GM12878 (cell line): ENCODE measurements around the gene SPIRE1. TPM values are rescaled to one million over a fixed set of nuclear protein-coding genes. Genes with fewer than 3 reads are reported as not detected.

Source experiments
- ATAC-seq: fragments of 200-7000 bp; cut with Tn5 transposase; 3 replicates; pipeline ENCODE4 v1.9.1; 2020; ENCODE audit warnings: mild to moderate bottlenecking, moderate library complexity
- BruUV-seq: library from RNA; stranded (reverse); fragments of 400-500 nt; replicated peaks from 2 replicates; lab custom pipeline; 2021; lab: Mats Ljungman, UMichigan
- CTCF ChIA-PET: fragments of 300-600 bp; sonication (Branson Sonifier 250); formaldehyde crosslinking; extraction: SDS; loops from one replicate; lab custom pipeline; 2021; ENCODE audit warnings: inconsistent platforms; lab: Yijun Ruan, JAX
- POLR2A ChIA-PET: fragments of 350-600 bp; formaldehyde crosslinking; extraction: SDS; loops from one replicate; lab custom pipeline; 2021; ENCODE audit warnings: inconsistent platforms; lab: Charles Lee
- RAD21 ChIA-PET: fragments of 300-600 bp; sonication (Branson Sonifier 250); formaldehyde crosslinking; loops from one replicate; lab custom pipeline; 2023; ENCODE audit warnings: antibody characterized with exemption; ENCODE audit not compliant: unreplicated experiment; lab: Charles Lee
- SMC1A ChIA-PET: fragments of 300-600 bp; sonication (Branson Sonifier 250); formaldehyde crosslinking; loops from one replicate; lab custom pipeline; 2023; ENCODE audit not compliant: unreplicated experiment, uncharacterized antibody; lab: Charles Lee
- DNase-seq: peaks from one replicate; pipeline ENCODE4 v3.0.0-alpha.2; 2011; ENCODE audit warnings: low read depth, low spot score
- FAIRE-seq: peaks from 3 replicates; lab custom pipeline; 2011; peaks lifted over from hg19 to GRCh38; lab: Jason Lieb, UNC
- H2AFZ ChIP-seq: 2 replicates; pipeline ENCODE4 v1.6.0; 2011; ENCODE audit warnings: low read depth, low read length, control low read depth; ENCODE audit not compliant: control insufficient read depth
- H3K27ac ChIP-seq: 2 replicates; pipeline ENCODE4 v1.5.1; 2011; ENCODE audit warnings: control low read depth; ENCODE audit not compliant: control insufficient read depth, insufficient read depth
- H3K27me3 ChIP-seq, 2 experiments: replicated peaks in 1 of 2; 2 replicates each; pipeline versions ENCODE4 v1.6.0 to v1.6.1; 2011; ENCODE audit warnings: low read length in 1 of 2; ENCODE audit not compliant: control insufficient read depth in 2 of 2, insufficient read depth in 2 of 2
- H3K36me3 ChIP-seq, 2 experiments: 2 replicates each; pipeline ENCODE4 v1.5.1; 2011; ENCODE audit warnings: low read length in 1 of 2; ENCODE audit not compliant: control insufficient read depth in 2 of 2, insufficient read depth in 2 of 2
- H3K4me1 ChIP-seq: 2 replicates; pipeline ENCODE4 v1.6.1; 2011; ENCODE audit warnings: mild to moderate bottlenecking, low read length, moderate library complexity, mixed read lengths; ENCODE audit not compliant: control insufficient read depth, insufficient read depth
- H3K4me2 ChIP-seq: 2 replicates; pipeline ENCODE4 v1.6.0; 2011; ENCODE audit warnings: control low read depth; ENCODE audit not compliant: control insufficient read depth, insufficient read depth
- H3K4me3 ChIP-seq: fragments of 200-600 bp; sonication (generic); 2 replicates; pipeline ENCODE4 v1.5.1; 2016
- H3K79me2 ChIP-seq: 2 replicates; pipeline ENCODE4 v1.6.0; 2011; ENCODE audit warnings: low read length; ENCODE audit not compliant: control insufficient read depth, insufficient read depth
- H3K9ac ChIP-seq: 2 replicates; pipeline ENCODE4 v1.8.0; 2011; ENCODE audit warnings: low read length, control low read depth, mixed read lengths; ENCODE audit not compliant: control insufficient read depth, insufficient read depth
- H3K9me3 ChIP-seq: replicated peaks from 3 replicates; pipeline ENCODE4 v1.5.1; 2011; ENCODE audit warnings: mild to moderate bottlenecking, low read length; ENCODE audit not compliant: control insufficient read depth, insufficient read depth
- H4K20me1 ChIP-seq: 2 replicates; pipeline ENCODE4 v1.6.0; 2011; ENCODE audit not compliant: control insufficient read depth, insufficient read depth
- NBN ChIP-seq: fragments of 450-650 bp; IDR thresholded peaks from 2 replicates; pipeline ENCODE4 v1.6.1; 2016
- SMAD5 ChIP-seq: IDR thresholded peaks from 2 replicates; pipeline ENCODE4 v1.6.1; 2016; ENCODE audit warnings: antibody characterized with exemption, low read depth
- WGBS: methylation state at CpG from one replicate; pipeline ENCODE4 v1.1.6; 2016; ENCODE audit warnings: low lambda C conversion rate; ENCODE audit not compliant: insufficient replicate concordance, insufficient coverage; ENCODE audit errors: missing lambda C conversion rate; 5-methylcytosine and 5-hydroxymethylcytosine counted together
- in situ Hi-C: fragments of 300-500 bp; cut with MboI; formaldehyde crosslinking; loops from 9 replicates; pipeline ENCODE4 v1.14.3; 2018; ENCODE audit warnings: mixed read lengths
- intact Hi-C: fragments of 100-400 bp; cut with micrococcal nuclease; formaldehyde crosslinking; loops from one replicate; pipeline ENCODE4 v1.14.2; 2022; ENCODE audit not compliant: unreplicated experiment
- polyA plus RNA-seq, 11 experiments: library from polyadenylated mRNA; depleted of rRNA in 4 of 11; unstranded in 6 of 11; stranded (reverse) in 5 of 11; fragments of >200 nt; fragmentation: Nextera tagmentation in 4 of 11; fragmentation: Illumina TruSeq in 1 of 11; extraction: Ambion mirVana in 4 of 11; extraction: Trizol in 1 of 11; gene quantifications; 1 replicate in 1 of 11; 2 replicates in 10 of 11; pipeline versions ENCODE4 v1.2.1 to v1.2.3, GENCODE V29; 2011 to 2016; ENCODE audit warnings: inconsistent platforms in 2 of 11, missing spikeins in 2 of 11, low read depth in 1 of 11
- total RNA-seq, 4 experiments: library from RNA; depleted of rRNA in 3 of 4; stranded (reverse); fragments of >200 nt in 3 of 4; fragmentation: Illumina TruSeq in 1 of 4; extraction: Trizol in 1 of 4; gene quantifications; 2 replicates each; pipeline versions ENCODE4 v1.2.1 to v1.2.3, GENCODE V29; 2013 to 2021
- TF ChIP-seq, protein P1 (sequence below): fragments of 450-650 bp; formaldehyde crosslinking; IDR thresholded peaks from 2 replicates; pipeline ENCODE4 v1.4.0; 2022; ENCODE audit warnings: mild to moderate bottlenecking, moderate library complexity
- TF ChIP-seq, protein P2 (sequence below): fragments of 450-650 bp; IDR thresholded peaks from 2 replicates; pipeline ENCODE4 v1.6.1; 2018; ENCODE audit warnings: borderline replicate concordance, mild to moderate bottlenecking; ENCODE audit not compliant: partially characterized antibody
- TF ChIP-seq, protein P3 (sequence below): IDR thresholded peaks from 2 replicates; pipeline ENCODE4 v1.6.1; 2011; ENCODE audit warnings: borderline replicate concordance, low read depth, mild to moderate bottlenecking, moderate library complexity, low read length; ENCODE audit not compliant: insufficient read depth, poor library complexity, severe bottlenecking

Gene SPIRE1
- total and polyA plus RNA-seq, 10 of the 15 experiments (the other 5 are each of a cell fraction or from before 2014, with no cell fraction given), result 0.18 to 9.2 (median 4.3) TPM

DNA sequence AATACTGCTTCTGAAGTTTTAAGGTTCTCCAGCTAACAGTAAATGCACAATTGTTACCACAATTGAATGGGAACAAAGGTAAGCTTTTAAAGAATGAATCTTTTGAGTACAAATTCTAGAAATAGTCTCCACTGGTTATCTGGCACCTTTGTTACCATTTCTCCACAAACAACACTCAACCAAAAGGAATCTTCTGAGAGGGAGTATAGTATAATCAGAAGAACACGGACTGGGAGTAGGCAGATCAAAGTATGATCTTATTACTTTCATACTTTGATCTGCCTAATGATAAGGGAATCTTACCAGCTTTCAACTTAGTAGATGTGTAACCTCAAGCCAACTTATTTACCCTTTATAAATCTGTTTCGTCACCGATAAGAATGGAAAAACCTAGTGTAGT, 43.3 kb upstream of the SPIRE1 start:
- Histone ChIP-seq H3K27me3 (no peaks in the 10 kb centered on the region), H2AFZ (no peak overlapping the region), H3K79me2 (peaks cover 54% of the 10 kb centered on the region), H3K4me3 (peak overlapping the region; percentile 96), H3K36me3 (peaks cover 0 to 3% of the 10 kb centered on the region in 2 experiments; a peak in 1 of 4 replicates), H3K27ac (no peak overlapping the region), H4K20me1 (no peaks in the 10 kb centered on the region), H3K9me3 (no peaks in the 10 kb centered on the region), H3K4me2 (peak overlapping the region; percentile 95), H3K9ac (peak overlapping the region; percentile 72; the same call in 1 of the 2 replicates), H3K4me1 (peaks cover 16% of the 10 kb centered on the region)
- ChIA-PET POLR2A (interaction anchor here (0.6 to 1.8 kb wide), 2 partner anchors 183 to 391 kb away, joined by 3 to 8 read pairs; partner anchors contain the start of gene PTPN2), CTCF (interaction anchor here (0.9 kb wide), 1 partner anchor 309 kb away, joined by 3 read pairs; no protein-coding TSS in a partner anchor), SMC1A (interaction anchor here (0.8 to 2.1 kb wide), 3 partner anchors 23 to 408 kb away, joined by 3 to 9 read pairs (median 4); no protein-coding TSS in a partner anchor), RAD21 (no interaction called here)
- intact Hi-C loops, result no loop called here
- in situ Hi-C loops, result no loop called here
- BruUV-seq, result no TSS peak
- ATAC-seq, result no peak
- no peak for DNase-seq
- FAIRE-seq, result no peak
- 98% methylated on average over 3 of the region's 3 CpGs for WGBS
- TF ChIP-seq NBN (no peak), SMAD5 (no peak)
- TF ChIP-seq, protein P1, sequence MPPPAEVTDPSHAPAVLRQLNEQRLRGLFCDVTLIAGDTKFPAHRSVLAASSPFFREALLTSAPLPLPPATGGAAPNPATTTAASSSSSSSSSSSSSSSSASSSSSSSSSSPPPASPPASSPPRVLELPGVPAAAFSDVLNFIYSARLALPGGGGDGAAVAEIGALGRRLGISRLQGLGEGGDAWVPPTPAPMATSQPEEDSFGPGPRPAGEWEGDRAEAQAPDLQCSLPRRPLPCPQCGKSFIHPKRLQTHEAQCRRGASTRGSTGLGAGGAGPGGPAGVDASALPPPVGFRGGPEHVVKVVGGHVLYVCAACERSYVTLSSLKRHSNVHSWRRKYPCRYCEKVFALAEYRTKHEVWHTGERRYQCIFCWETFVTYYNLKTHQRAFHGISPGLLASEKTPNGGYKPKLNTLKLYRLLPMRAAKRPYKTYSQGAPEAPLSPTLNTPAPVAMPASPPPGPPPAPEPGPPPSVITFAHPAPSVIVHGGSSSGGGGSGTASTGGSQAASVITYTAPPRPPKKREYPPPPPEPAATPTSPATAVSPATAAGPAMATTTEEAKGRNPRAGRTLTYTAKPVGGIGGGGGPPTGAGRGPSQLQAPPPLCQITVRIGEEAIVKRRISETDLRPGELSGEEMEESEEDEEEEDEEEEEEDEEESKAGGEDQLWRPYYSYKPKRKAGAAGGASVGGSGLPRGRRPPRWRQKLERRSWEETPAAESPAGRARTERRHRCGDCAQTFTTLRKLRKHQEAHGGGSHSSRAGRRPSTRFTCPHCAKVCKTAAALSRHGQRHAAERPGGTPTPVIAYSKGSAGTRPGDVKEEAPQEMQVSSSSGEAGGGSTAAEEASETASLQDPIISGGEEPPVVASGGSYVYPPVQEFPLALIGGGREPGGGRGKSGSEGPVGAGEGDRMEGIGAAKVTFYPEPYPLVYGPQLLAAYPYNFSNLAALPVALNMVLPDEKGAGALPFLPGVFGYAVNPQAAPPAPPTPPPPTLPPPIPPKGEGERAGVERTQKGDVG (CRISPR knock-in tag), result no peak
- TF ChIP-seq, protein P2, sequence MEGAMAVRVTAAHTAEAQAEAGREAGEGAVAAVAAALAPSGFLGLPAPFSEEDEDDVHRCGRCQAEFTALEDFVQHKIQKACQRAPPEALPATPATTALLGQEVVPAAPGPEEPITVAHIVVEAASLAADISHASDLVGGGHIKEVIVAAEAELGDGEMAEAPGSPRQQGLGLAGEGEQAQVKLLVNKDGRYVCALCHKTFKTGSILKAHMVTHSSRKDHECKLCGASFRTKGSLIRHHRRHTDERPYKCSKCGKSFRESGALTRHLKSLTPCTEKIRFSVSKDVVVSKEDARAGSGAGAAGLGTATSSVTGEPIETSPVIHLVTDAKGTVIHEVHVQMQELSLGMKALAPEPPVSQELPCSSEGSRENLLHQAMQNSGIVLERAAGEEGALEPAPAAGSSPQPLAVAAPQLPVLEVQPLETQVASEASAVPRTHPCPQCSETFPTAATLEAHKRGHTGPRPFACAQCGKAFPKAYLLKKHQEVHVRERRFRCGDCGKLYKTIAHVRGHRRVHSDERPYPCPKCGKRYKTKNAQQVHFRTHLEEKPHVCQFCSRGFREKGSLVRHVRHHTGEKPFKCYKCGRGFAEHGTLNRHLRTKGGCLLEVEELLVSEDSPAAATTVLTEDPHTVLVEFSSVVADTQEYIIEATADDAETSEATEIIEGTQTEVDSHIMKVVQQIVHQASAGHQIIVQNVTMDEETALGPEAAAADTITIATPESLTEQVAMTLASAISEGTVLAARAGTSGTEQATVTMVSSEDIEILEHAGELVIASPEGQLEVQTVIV, result no peak
- TF ChIP-seq, protein P3, sequence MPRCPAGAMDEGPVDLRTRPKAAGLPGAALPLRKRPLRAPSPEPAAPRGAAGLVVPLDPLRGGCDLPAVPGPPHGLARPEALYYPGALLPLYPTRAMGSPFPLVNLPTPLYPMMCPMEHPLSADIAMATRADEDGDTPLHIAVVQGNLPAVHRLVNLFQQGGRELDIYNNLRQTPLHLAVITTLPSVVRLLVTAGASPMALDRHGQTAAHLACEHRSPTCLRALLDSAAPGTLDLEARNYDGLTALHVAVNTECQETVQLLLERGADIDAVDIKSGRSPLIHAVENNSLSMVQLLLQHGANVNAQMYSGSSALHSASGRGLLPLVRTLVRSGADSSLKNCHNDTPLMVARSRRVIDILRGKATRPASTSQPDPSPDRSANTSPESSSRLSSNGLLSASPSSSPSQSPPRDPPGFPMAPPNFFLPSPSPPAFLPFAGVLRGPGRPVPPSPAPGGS, result no peak
- TF ChIP-seq, all 136 proteins: peak for 0
